CD4-positive, alpha-beta T cell treated with Interferon alpha-2 for 1 hour (primary cell): ENCODE data around the gene ZBTB20.
"Not testable (repeated sequence)": the region's sequence is repeated elsewhere in the genome, so short reads cannot be mapped to it uniquely, and the experiment has no call there.

Experiments used
- DNase-seq, 2 donors: peaks; one replicate each; pipeline ENCODE4 v3.0.0-alpha.2; 2020 to 2022

ZBTB20 gene

GRCh38 chr3:115146418-115147328, at the start of gene ZBTB20:
Gene ZBTB20 (minus strand): TSS chr3:115147288.
- DNase-seq: peak; percentile 74 to 76

- no peak for DNase-seq
These were observed 47.4 kb upstream of the ZBTB20 start for GRCh38 chr3:115194476-115194875.

GRCh38 chr3:115190747-115191146, 43.7 kb upstream of the ZBTB20 start:
- DNase-seq: no peak

- DNase-seq: no peak
These were observed 40.2 kb upstream of the ZBTB20 start for GRCh38 chr3:115187149-115187757.

GRCh38 chr3:115186351-115187148, 39.5 kb upstream of the ZBTB20 start:
- DNase-seq: no peak

GRCh38 chr3:115184859-115185572, 37.9 kb upstream of the ZBTB20 start:
- DNase-seq: not testable (repeated sequence)

- not testable (repeated sequence) for DNase-seq
These were observed 31.8 kb upstream of the ZBTB20 start for GRCh38 chr3:115178930-115179329.

- peak in 1 of 2 donors; percentile 25 for DNase-seq
These were observed 22.7 kb upstream of the ZBTB20 start for GRCh38 chr3:115169808-115170207.

GRCh38 chr3:115165701-115166100, 18.6 kb upstream of the ZBTB20 start:
- peak in 1 of 2 donors; percentile 43 for DNase-seq

GRCh38 chr3:115165266-115165665, 18.2 kb upstream of the ZBTB20 start:
- DNase-seq: peak; percentile 32 to 68

GRCh38 chr3:115164374-115165221, 17.5 kb upstream of the ZBTB20 start:
- DNase-seq: peak in 1 of 2 donors; percentile 32

- no peak for DNase-seq
These were observed 15.7 kb upstream of the ZBTB20 start for GRCh38 chr3:115162759-115163158.

- DNase-seq: no peak
These were observed 14.8 kb upstream of the ZBTB20 start for GRCh38 chr3:115161866-115162265.

GRCh38 chr3:115161168-115161834, 14.2 kb upstream of the ZBTB20 start:
- DNase-seq: no peak

- no peak for DNase-seq
These were observed 13.2 kb upstream of the ZBTB20 start for GRCh38 chr3:115160295-115160694.

GRCh38 chr3:115156046-115156654, 9.1 kb upstream of the ZBTB20 start:
- DNase-seq: no peak

- no peak for DNase-seq
These were observed 7.5 kb upstream of the ZBTB20 start for GRCh38 chr3:115154611-115155010.

GRCh38 chr3:115151921-115152320, 4.8 kb upstream of the ZBTB20 start:
- DNase-seq: no peak

- no peak for DNase-seq
These were observed 1.2 kb upstream of the ZBTB20 start for GRCh38 chr3:115148142-115148790.
